Upper lobe of left lung (tissue), 6 donors: ENCODE measurements around the gene SIDT1. TPM values are rescaled to one million over a fixed set of nuclear protein-coding genes. Genes with fewer than 3 reads are reported as not detected.

Experiments used
- ATAC-seq, 2 donors: fragments of 200-7000 bp; cut with Tn5 transposase; one replicate each; pipeline ENCODE4 v1.9.1; 2022; ENCODE audit warnings: mild to moderate bottlenecking in 2 of 2, moderate library complexity in 2 of 2; ENCODE audit not compliant: low FRiP score in 2 of 2
- DNase-seq, 2 donors: peaks; one replicate each; pipeline ENCODE4 v3.0.0-alpha.2; 2019 to 2020
- H3K27ac ChIP-seq, 4 donors: fragments of 200-600 bp; sonication (generic); one replicate each; pipeline ENCODE4 v1.5.1; 2016 to 2019
- H3K27me3 ChIP-seq, 4 donors: fragments of 200-600 bp; sonication (generic); one replicate each; pipeline ENCODE4 v1.5.1; 2017 to 2019
- H3K36me3 ChIP-seq, 4 donors: fragments of 200-600 bp; sonication (generic); one replicate each; pipeline ENCODE4 v1.5.1; 2016 to 2019
- H3K4me1 ChIP-seq, 4 donors: fragments of 200-600 bp; sonication (generic); one replicate each; pipeline ENCODE4 v1.5.1; 2018 to 2019
- H3K4me3 ChIP-seq, 4 donors: fragments of 200-600 bp; sonication (generic); one replicate each; pipeline ENCODE4 v1.5.1; 2017 to 2019; ENCODE audit warnings: mild to moderate bottlenecking in 2 of 4, moderate library complexity in 1 of 4
- H3K9me3 ChIP-seq, 4 donors: fragments of 200-600 bp; sonication (generic); one replicate each; pipeline ENCODE4 v1.5.1; 2018 to 2019
- EP300 ChIP-seq, 4 donors: sonication (generic); formaldehyde crosslinking; IDR thresholded peaks; one replicate each; pipeline ENCODE4 v1.5.1; 2017; ENCODE audit warnings: antibody characterized with exemption in 4 of 4, control low read depth in 2 of 4
- POLR2A ChIP-seq, 4 donors: fragments of 450-650 bp; IDR thresholded peaks; one replicate each; pipeline ENCODE4 v1.5.1; 2016 to 2017; ENCODE audit warnings: antibody characterized with exemption in 4 of 4, mild to moderate bottlenecking in 2 of 4
- POLR2AphosphoS5 ChIP-seq, 2 donors: sonication (generic); formaldehyde crosslinking; IDR thresholded peaks; one replicate each; pipeline ENCODE4 v1.5.1; 2017; ENCODE audit warnings: antibody characterized with exemption in 2 of 2
- WGBS, 2 donors: methylation state at CpG; one replicate each; pipeline ENCODE4 v1.1.5; 2017 to 2018; 5-methylcytosine and 5-hydroxymethylcytosine counted together
- total RNA-seq, 6 donors: library from RNA; depleted of rRNA in 4 of 6; stranded (reverse); fragments of >200 nt in 4 of 6; gene quantifications; one replicate each; pipeline versions ENCODE4 v1.1.0 to v1.2.1, GENCODE V29; 2016 to 2021
- TF ChIP-seq, protein P1 (sequence below), 6 experiments: fragments of 450-650 bp in 4 of 6; fragments of 200-600 bp in 2 of 6; sonication (generic) in 2 of 6; IDR thresholded peaks; one replicate each; pipeline ENCODE4 v1.5.1; 2016 to 2019; ENCODE audit warnings: antibody characterized with exemption in 6 of 6
- donor health status: DM: no; HTN: no; CAD: no; lungs with moderate emphysema.
- donor health status: DM: no; HTN: yes; CAD: no; lungs with severe emphysema.

SIDT1 gene
- total RNA-seq, 6 donors from 2014 or later, result 2.6 to 37.5 (median 9.5) TPM

DNA sequence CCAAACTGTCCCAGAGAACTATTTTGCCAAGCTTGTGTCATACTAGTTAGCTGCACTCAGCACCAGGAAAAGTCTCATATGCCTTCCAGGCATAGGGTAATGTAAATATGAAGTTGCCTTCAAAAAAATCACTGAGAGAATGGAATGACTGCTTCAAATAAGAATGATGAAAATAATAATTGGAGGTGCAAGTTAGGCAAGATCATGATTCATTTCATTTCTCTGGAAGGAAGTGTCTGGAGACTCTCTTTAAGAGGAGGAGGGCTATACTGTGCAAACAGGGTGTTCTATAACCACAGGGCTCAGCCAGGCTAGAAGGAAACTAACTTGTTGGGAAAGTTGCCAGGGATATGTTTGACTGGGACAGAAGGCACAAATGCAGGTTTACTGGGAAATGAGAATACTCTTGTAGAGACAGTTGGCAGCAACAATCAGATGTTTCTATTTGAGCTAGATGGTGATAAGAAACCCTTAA is 4.3 kb downstream of the SIDT1 start:
- ATAC-seq, result peak in 1 of 2 donors; percentile 65

DNA sequence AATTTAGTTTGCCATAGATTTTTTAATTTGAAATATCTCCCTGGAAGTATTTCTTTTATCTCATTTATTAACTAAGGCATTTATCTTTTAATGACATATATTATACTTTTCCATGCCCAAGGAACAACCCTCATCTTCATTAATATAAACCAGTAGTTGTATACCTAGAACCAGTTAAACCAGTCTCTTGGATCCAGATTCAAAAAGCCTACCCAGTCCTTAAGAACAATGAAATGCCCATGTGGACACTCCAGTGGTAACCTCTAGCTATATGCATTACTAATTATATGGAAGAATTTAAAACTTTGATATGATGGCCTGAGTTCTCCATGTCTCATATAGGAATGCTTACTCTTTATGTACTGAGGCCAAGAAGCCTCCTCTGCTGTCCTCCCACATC is 4.8 kb downstream of the SIDT1 start:
- Histone ChIP-seq H3K4me3 (no peak overlapping the region), H3K9me3 (no peaks in the 10 kb centered on the region), H3K27me3 (no peaks in the 10 kb centered on the region), H3K36me3 (no peaks in the 10 kb centered on the region), H3K4me1 (peaks cover 7 to 21% (median 19%) of the 10 kb centered on the region in 4 donors), H3K27ac (peak overlapping the region in 2 of 4 donors; percentile 5 to 50)
- no peak for DNase-seq
- no peak for ATAC-seq
- no peak for TF ChIP-seq POLR2A (IDR thresholded peaks at IDR 0.05)
- TF ChIP-seq, protein P1, sequence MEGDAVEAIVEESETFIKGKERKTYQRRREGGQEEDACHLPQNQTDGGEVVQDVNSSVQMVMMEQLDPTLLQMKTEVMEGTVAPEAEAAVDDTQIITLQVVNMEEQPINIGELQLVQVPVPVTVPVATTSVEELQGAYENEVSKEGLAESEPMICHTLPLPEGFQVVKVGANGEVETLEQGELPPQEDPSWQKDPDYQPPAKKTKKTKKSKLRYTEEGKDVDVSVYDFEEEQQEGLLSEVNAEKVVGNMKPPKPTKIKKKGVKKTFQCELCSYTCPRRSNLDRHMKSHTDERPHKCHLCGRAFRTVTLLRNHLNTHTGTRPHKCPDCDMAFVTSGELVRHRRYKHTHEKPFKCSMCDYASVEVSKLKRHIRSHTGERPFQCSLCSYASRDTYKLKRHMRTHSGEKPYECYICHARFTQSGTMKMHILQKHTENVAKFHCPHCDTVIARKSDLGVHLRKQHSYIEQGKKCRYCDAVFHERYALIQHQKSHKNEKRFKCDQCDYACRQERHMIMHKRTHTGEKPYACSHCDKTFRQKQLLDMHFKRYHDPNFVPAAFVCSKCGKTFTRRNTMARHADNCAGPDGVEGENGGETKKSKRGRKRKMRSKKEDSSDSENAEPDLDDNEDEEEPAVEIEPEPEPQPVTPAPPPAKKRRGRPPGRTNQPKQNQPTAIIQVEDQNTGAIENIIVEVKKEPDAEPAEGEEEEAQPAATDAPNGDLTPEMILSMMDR (IDR thresholded peaks at IDR 0.05), result no peak
- TF ChIP-seq EP300 (IDR thresholded peaks at IDR 0.05), result no peak
- no peak for TF ChIP-seq POLR2AphosphoS5 (IDR thresholded peaks at IDR 0.05)

More for the DNA sequence above, 4.3 kb downstream of the SIDT1 start:
- H3K27me3 ChIP-seq, result no peaks in the 10 kb centered on the region
- peak in 1 of 2 donors; percentile 31 for DNase-seq
- H3K9me3 ChIP-seq, result no peaks in the 10 kb centered on the region
- no peak overlapping the region for H3K4me3 ChIP-seq
- H3K36me3 ChIP-seq, result no peaks in the 10 kb centered on the region
- peaks cover 7 to 21% (median 19%) of the 10 kb centered on the region in 4 donors for H3K4me1 ChIP-seq
- TF ChIP-seq, protein P1 (IDR thresholded peaks at IDR 0.05), result no peak
- TF ChIP-seq POLR2A (IDR thresholded peaks at IDR 0.05) (no peak), EP300 (IDR thresholded peaks at IDR 0.05) (no peak)
- H3K27ac ChIP-seq, result peak overlapping the region in 3 of 4 donors; percentile 5 to 50 (median 16)

DNA sequence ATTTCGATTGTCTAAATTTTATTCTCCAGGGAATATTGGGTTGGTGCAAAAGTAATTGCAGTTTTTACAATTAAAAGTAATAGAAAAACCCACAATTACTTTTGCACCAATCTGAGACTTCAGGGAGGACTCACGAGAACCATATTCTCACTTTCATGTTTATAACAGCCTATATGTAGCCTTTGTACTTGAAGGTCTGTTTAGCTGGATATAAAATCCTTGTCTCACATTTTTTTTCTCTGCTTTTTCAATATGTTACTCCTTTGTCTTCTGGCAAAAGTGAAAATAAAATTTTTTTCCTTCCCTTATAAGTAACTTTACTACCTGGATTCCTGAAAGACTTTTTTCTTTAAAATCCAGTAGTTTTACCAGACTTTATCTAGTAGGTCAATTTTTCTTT is 9.2 kb downstream of the SIDT1 start:
- H3K27me3 ChIP-seq, result no peaks in the 10 kb centered on the region
- DNase-seq (no peak), ATAC-seq (no peak)
- no peak overlapping the region for H3K4me3 ChIP-seq
- H3K9me3 ChIP-seq, result no peaks in the 10 kb centered on the region
- H3K27ac ChIP-seq, result no peak overlapping the region
- H3K36me3 ChIP-seq, result no peaks in the 10 kb centered on the region
- peaks cover 0 to 11% (median 0%) of the 10 kb centered on the region in 4 donors for H3K4me1 ChIP-seq
- TF ChIP-seq POLR2A (IDR thresholded peaks at IDR 0.05), result no peak
- WGBS, 2 donors, result 92 to 94% methylated on average over 2 of the region's 2 CpGs

DNA sequence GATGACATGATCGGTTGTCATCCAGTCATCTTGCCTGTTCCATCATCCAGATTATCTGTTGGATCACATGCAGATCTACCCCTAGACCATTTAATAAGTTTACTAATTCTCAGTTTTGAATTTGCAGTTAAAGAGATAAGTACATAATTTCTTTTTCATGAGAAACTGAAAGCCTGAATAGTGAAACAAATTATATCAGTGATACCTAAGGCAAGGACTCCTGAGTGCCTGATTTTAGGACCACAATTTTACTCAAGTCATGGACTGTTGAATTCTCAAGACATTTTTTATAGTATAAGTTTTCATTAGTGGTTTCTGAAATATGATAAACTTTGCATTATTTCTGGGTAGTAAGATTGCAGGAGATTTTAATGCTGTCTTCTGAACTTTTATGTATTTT is 13.2 kb downstream of the SIDT1 start:
- 97 to 100% methylated on average over 1 of the region's 1 CpG for WGBS, 2 donors
- Histone ChIP-seq H3K4me1 (no peaks in the 10 kb centered on the region), H3K27me3 (no peaks in the 10 kb centered on the region), H3K9me3 (no peaks in the 10 kb centered on the region), H3K36me3 (no peaks in the 10 kb centered on the region), H3K27ac (no peak overlapping the region), H3K4me3 (no peak overlapping the region)
- DNase-seq (no peak), ATAC-seq (no peak)
- TF ChIP-seq, protein P1 (IDR thresholded peaks at IDR 0.05), result no peak
- TF ChIP-seq POLR2AphosphoS5 (IDR thresholded peaks at IDR 0.05), result no peak
- no peak for TF ChIP-seq EP300 (IDR thresholded peaks at IDR 0.05)
- TF ChIP-seq POLR2A (IDR thresholded peaks at IDR 0.05), result no peak

DNA sequence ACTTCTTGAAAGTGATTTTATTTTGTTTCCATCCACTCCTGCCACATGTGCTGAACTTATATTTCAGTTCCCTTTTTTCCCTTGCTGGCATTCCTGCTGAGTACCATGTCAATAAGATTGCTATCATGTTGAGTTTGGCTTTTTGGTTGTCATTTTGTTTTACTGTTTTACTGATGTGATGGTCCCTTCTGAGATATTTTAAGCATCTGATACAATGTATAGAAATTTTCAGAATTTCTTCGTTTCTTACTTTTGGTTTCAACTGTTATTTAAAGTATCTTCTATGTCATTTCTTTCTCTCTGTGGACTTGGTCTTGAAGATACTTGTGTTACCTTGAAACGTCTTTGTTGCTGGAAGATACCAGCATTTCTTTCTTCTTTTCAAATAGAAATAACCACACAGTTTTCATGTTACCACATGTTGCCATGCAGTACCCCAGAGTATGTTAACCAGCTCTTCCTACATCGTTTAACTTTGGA is 14.1 kb downstream of the SIDT1 start:
- Histone ChIP-seq H3K4me3 (no peak overlapping the region), H3K27me3 (no peaks in the 10 kb centered on the region), H3K9me3 (no peaks in the 10 kb centered on the region), H3K27ac (no peak overlapping the region), H3K4me1 (no peaks in the 10 kb centered on the region), H3K36me3 (no peaks in the 10 kb centered on the region)
- DNase-seq (no peak), ATAC-seq (no peak)
- 63 to 71% methylated on average over 3 of the region's 3 CpGs for WGBS, 2 donors
- TF ChIP-seq EP300 (IDR thresholded peaks at IDR 0.05) (no peak), POLR2A (IDR thresholded peaks at IDR 0.05) (no peak), POLR2AphosphoS5 (IDR thresholded peaks at IDR 0.05) (no peak)
- TF ChIP-seq, protein P1 (IDR thresholded peaks at IDR 0.05), result no peak
